H1 (cell line): ENCODE measurements around the gene MXI1. TPM values are rescaled to one million over a fixed set of nuclear protein-coding genes. Genes with fewer than 3 reads are reported as not detected.

Experiments used
- CTCF ChIA-PET: fragments of 300-600 bp; sonication (Branson Sonifier 250); formaldehyde crosslinking; loops from one replicate; lab custom pipeline; 2021; ENCODE audit not compliant: partially characterized antibody; lab: Charles Lee
- POLR2A ChIA-PET: fragments of 300-600 bp; sonication (Branson Sonifier 250); formaldehyde crosslinking; loops from one replicate; lab custom pipeline; 2021; ENCODE audit warnings: inconsistent platforms; ENCODE audit not compliant: partially characterized antibody; lab: Charles Lee
- DNase-seq, 2 experiments: peaks; one replicate each; pipeline versions ENCODE4 v3.0.0 to v3.0.0-alpha.2; 2010 to 2022; ENCODE audit warnings: low spot score in 2 of 2, low read depth in 1 of 2, mixed read lengths in 1 of 2
- FAIRE-seq: peaks from 2 replicates; lab custom pipeline; 2011; peaks lifted over from hg19 to GRCh38; lab: Jason Lieb, UNC
- H2AFZ ChIP-seq: 2 replicates; pipeline ENCODE4 v1.8.1; 2012; ENCODE audit warnings: low read length, inconsistent platforms
- H2AK5ac ChIP-seq: 2 replicates; pipeline ENCODE4 v1.6.1; 2013; ENCODE audit warnings: low read depth, low read length
- H2BK120ac ChIP-seq: replicated peaks from 2 replicates; pipeline ENCODE3; 2013; ENCODE audit warnings: low read depth, low read length, inconsistent platforms
- H2BK12ac ChIP-seq: 2 replicates; pipeline ENCODE4 v1.6.1; 2013; ENCODE audit warnings: low read depth, low read length
- H2BK15ac ChIP-seq: 2 replicates; pipeline ENCODE4 v1.6.1; 2013; ENCODE audit warnings: low read length
- H2BK20ac ChIP-seq: 2 replicates; pipeline ENCODE4 v1.6.1; 2013; ENCODE audit warnings: low read length
- H2BK5ac ChIP-seq: 2 replicates; pipeline ENCODE4 v1.6.1; 2013; ENCODE audit warnings: low read depth, low read length
- H3K14ac ChIP-seq: 2 replicates; pipeline ENCODE4 v1.6.1; 2013; ENCODE audit warnings: inconsistent platforms; ENCODE audit not compliant: insufficient read length
- H3K18ac ChIP-seq: 2 replicates; pipeline ENCODE4 v1.6.1; 2013; ENCODE audit warnings: low read length; ENCODE audit errors: extremely low read depth
- H3K23ac ChIP-seq: 2 replicates; pipeline ENCODE4 v1.6.1; 2013; ENCODE audit warnings: inconsistent platforms; ENCODE audit not compliant: insufficient read length
- H3K23me2 ChIP-seq: 2 replicates; pipeline ENCODE4 v1.6.1; 2013; ENCODE audit warnings: low read depth, low read length
- H3K27ac ChIP-seq: 2 replicates; pipeline ENCODE4 v1.6.1; 2011; ENCODE audit warnings: low read depth, low read length, inconsistent platforms
- H3K27me3 ChIP-seq, 4 experiments: replicated peaks in 1 of 4; 1 replicate in 1 of 4; 2 replicates in 3 of 4; pipeline versions ENCODE4 v1.6.1 to v1.8.1; 2011 to 2013; ENCODE audit warnings: low read length in 3 of 4, mild to moderate bottlenecking in 3 of 4, inconsistent platforms in 2 of 4, mixed read lengths in 2 of 4, moderate library complexity in 1 of 4; ENCODE audit not compliant: control insufficient read depth in 3 of 4, insufficient read depth in 3 of 4; ENCODE audit errors: extremely low read depth in 1 of 4
- H3K36me3 ChIP-seq, 4 experiments: 2 replicates each; pipeline versions ENCODE4 v1.6.1 to v1.8.1; 2011 to 2013; ENCODE audit warnings: mild to moderate bottlenecking in 4 of 4, low read length in 3 of 4, moderate library complexity in 2 of 4, control low read depth in 1 of 4, inconsistent platforms in 1 of 4; ENCODE audit not compliant: insufficient read depth in 4 of 4, control insufficient read depth in 2 of 4
- H3K4ac ChIP-seq: replicated peaks from 2 replicates; pipeline ENCODE3; 2013; ENCODE audit warnings: low read length, low read depth, mixed read lengths, inconsistent platforms; ENCODE audit not compliant: insufficient read length
- H3K4me1 ChIP-seq, 4 experiments: replicated peaks in 1 of 4; 1 replicate in 1 of 4; 2 replicates in 3 of 4; pipeline versions ENCODE4 v1.6.1 to v1.8.1; 2011 to 2013; ENCODE audit warnings: low read length in 3 of 4, inconsistent platforms in 2 of 4, mixed read lengths in 1 of 4; ENCODE audit not compliant: insufficient read depth in 4 of 4, control insufficient read depth in 3 of 4
- H3K4me2 ChIP-seq, 2 experiments: 2 replicates each; pipeline versions ENCODE4 v1.6.1 to v1.8.1; 2011 to 2013; ENCODE audit warnings: low read depth in 2 of 2, low read length in 2 of 2, control low read depth in 1 of 2, inconsistent platforms in 1 of 2, mild to moderate bottlenecking in 1 of 2; ENCODE audit not compliant: insufficient read depth in 1 of 2
- H3K4me3 ChIP-seq, 4 experiments: fragments of 200-600, 300-600 bp in 1 of 4; sonication (generic), shearing (Covaris generic), sonication (Bioruptor Twin) in 1 of 4; 2 replicates each; pipeline versions ENCODE4 v1.5.1 to v1.8.1; 2011 to 2016; ENCODE audit warnings: low read length in 4 of 4, low read depth in 3 of 4, control low read depth in 2 of 4, inconsistent platforms in 2 of 4, mild to moderate bottlenecking in 2 of 4, mixed read lengths in 1 of 4, moderate library complexity in 1 of 4; ENCODE audit not compliant: insufficient read depth in 2 of 4; ENCODE audit errors: extremely low read depth in 1 of 4
- H3K56ac ChIP-seq: replicated peaks from 2 replicates; pipeline ENCODE3; 2013; ENCODE audit warnings: low read depth, mild to moderate bottlenecking, mixed read lengths, low read length, inconsistent platforms; ENCODE audit not compliant: insufficient read length
- H3K79me1 ChIP-seq: 2 replicates; pipeline ENCODE4 v1.6.1; 2013; ENCODE audit warnings: low read depth, low read length, control low read depth
- H3K79me2 ChIP-seq, 2 experiments: 2 replicates each; pipeline versions ENCODE4 v1.6.1 to v1.8.1; 2012 to 2013; ENCODE audit warnings: low read length in 2 of 2, mild to moderate bottlenecking in 2 of 2, inconsistent platforms in 1 of 2; ENCODE audit not compliant: insufficient read depth in 2 of 2, control insufficient read depth in 1 of 2
- H3K9ac ChIP-seq, 4 experiments: replicated peaks in 1 of 4; 1 replicate in 1 of 4; 2 replicates in 3 of 4; pipeline versions ENCODE4 v1.6.1 to v1.8.1; 2011 to 2013; ENCODE audit warnings: low read depth in 3 of 4, low read length in 3 of 4, control low read depth in 2 of 4, mild to moderate bottlenecking in 2 of 4, moderate library complexity in 2 of 4, inconsistent platforms in 1 of 4; ENCODE audit errors: extremely low read depth in 1 of 4
- H3K9me3 ChIP-seq, 2 experiments: 2 replicates each; pipeline versions ENCODE4 v1.6.1 to v1.8.1; 2012 to 2013; ENCODE audit warnings: mild to moderate bottlenecking in 2 of 2, moderate library complexity in 2 of 2, control low read depth in 1 of 2, inconsistent platforms in 1 of 2, low read depth in 1 of 2, low read length in 1 of 2, mixed read lengths in 1 of 2; ENCODE audit not compliant: insufficient read depth in 2 of 2
- H4K20me1 ChIP-seq, 2 experiments: replicated peaks in 1 of 2; 2 replicates each; pipeline versions ENCODE3 to v1.8.1; 2011 to 2013; ENCODE audit warnings: inconsistent platforms in 2 of 2, low read length in 2 of 2, mild to moderate bottlenecking in 1 of 2; ENCODE audit not compliant: insufficient read depth in 2 of 2, control insufficient read depth in 1 of 2
- H4K5ac ChIP-seq: 2 replicates; pipeline ENCODE4 v1.6.1; 2013; ENCODE audit warnings: low read length, low read depth, mixed read lengths, inconsistent platforms; ENCODE audit not compliant: insufficient read length
- H4K8ac ChIP-seq: 2 replicates; pipeline ENCODE4 v1.8.0; 2013; ENCODE audit warnings: mild to moderate bottlenecking, moderate library complexity, low read length, inconsistent platforms; ENCODE audit not compliant: insufficient read depth; ENCODE audit errors: extremely low read depth
- H4K91ac ChIP-seq: replicated peaks from 2 replicates; pipeline ENCODE3; 2013; ENCODE audit warnings: low read length, mixed read lengths, inconsistent platforms; ENCODE audit not compliant: insufficient read length
- CHD2 ChIP-seq: IDR thresholded peaks from 2 replicates; pipeline ENCODE4 v1.6.1; 2012; ENCODE audit warnings: low read length, improper control_type of control experiment
- FOSL1 ChIP-seq: IDR thresholded peaks from 2 replicates; pipeline ENCODE4 v1.6.1; 2011; ENCODE audit warnings: mild to moderate bottlenecking, low read depth, low read length, moderate library complexity; ENCODE audit not compliant: insufficient read depth
- NANOG ChIP-seq: IDR thresholded peaks from 2 replicates; pipeline ENCODE4 v1.6.1; 2011; ENCODE audit warnings: low read length, low read depth, mild to moderate bottlenecking, inconsistent platforms; ENCODE audit not compliant: insufficient read depth, poor library complexity, severe bottlenecking
- NRF1 ChIP-seq: IDR thresholded peaks from 2 replicates; pipeline ENCODE4 v1.6.1; 2011; ENCODE audit warnings: mild to moderate bottlenecking, low read depth, low read length, improper control_type of control experiment
- SAP30 ChIP-seq: fragments of 300-600 bp; sonication (generic); IDR thresholded peaks from 2 replicates; pipeline ENCODE4 v1.7.1; 2012; ENCODE audit warnings: low read length, moderate library complexity, mild to moderate bottlenecking, inconsistent platforms; ENCODE audit not compliant: insufficient read depth, insufficient replicate concordance
- SIN3A ChIP-seq, 2 experiments: IDR thresholded peaks in 1 of 2; conservative IDR thresholded peaks in 1 of 2; 2 replicates each; pipeline ENCODE4 v1.6.1; 2011 to 2012; ENCODE audit warnings: low read length in 2 of 2, improper control_type of control experiment in 1 of 2, low read depth in 1 of 2, mild to moderate bottlenecking in 1 of 2
- SIRT6 ChIP-seq: IDR thresholded peaks from one replicate; pipeline ENCODE4 v1.7.1; 2012; ENCODE audit warnings: low read length, inconsistent platforms
- SIX5 ChIP-seq: IDR thresholded peaks from 2 replicates; pipeline ENCODE4 v1.6.1; 2011; ENCODE audit warnings: mild to moderate bottlenecking, low read depth, low read length
- SP2 ChIP-seq: IDR thresholded peaks from 2 replicates; pipeline ENCODE4 v1.6.1; 2012; ENCODE audit warnings: mild to moderate bottlenecking, low read length, inconsistent platforms
- SP4 ChIP-seq: IDR thresholded peaks from 2 replicates; pipeline ENCODE4 v1.6.1; 2012; ENCODE audit warnings: low read length, inconsistent platforms
- SRF ChIP-seq: IDR thresholded peaks from 2 replicates; pipeline ENCODE4 v1.6.1; 2011; ENCODE audit warnings: mild to moderate bottlenecking, low read depth, low read length, moderate library complexity
- TAF1 ChIP-seq: IDR thresholded peaks from 2 replicates; pipeline ENCODE4 v1.6.1; 2011; ENCODE audit warnings: mild to moderate bottlenecking, low read depth, low read length
- WGBS, 2 experiments: shearing (Covaris generic) in 1 of 2; methylation state at CpG; one replicate each; pipeline versions ENCODE4 v1.1.6 to v1.1.7; 2013 to 2015; ENCODE audit warnings: low lambda C conversion rate in 2 of 2, mixed read lengths in 2 of 2, inconsistent platforms in 1 of 2, low coverage in 1 of 2, missing lambda C conversion rate in 1 of 2; ENCODE audit not compliant: insufficient replicate concordance in 2 of 2, insufficient coverage in 1 of 2, insufficient read length in 1 of 2; ENCODE audit errors: extremely low coverage in 1 of 2, missing lambda C conversion rate in 1 of 2; 5-methylcytosine and 5-hydroxymethylcytosine counted together
- polyA plus RNA-seq, 7 experiments: library from polyadenylated mRNA; depleted of rRNA in 3 of 7; stranded (reverse) in 5 of 7; unstranded in 2 of 7; fragments of >200 nt in 5 of 7; fragments of 200-250 nt in 2 of 7; gene quantifications; 1 replicate in 5 of 7; 2 replicates in 1 of 7; 4 replicates in 1 of 7; pipeline versions ENCODE4 v1.2.1 to v1.2.3, GENCODE V29; 2011 to 2013; ENCODE audit warnings: missing spikeins in 2 of 7, mixed read lengths in 2 of 7
- total RNA-seq: library from RNA; stranded (reverse); fragmentation: NEBNext Ultra II Directional; extraction: Animal tissue kit (Norgen Biotek cat#: 25700); gene quantifications from 2 replicates; pipeline ENCODE4 v1.2.1, GENCODE V29; 2021
- TF ChIP-seq, protein P1 (sequence below): IDR thresholded peaks from 2 replicates; pipeline ENCODE4 v1.6.1; 2012; ENCODE audit warnings: inconsistent platforms

The MXI1 gene
- total and polyA plus RNA-seq, 2 of the 8 experiments (the other 6 are each of a cell fraction or from before 2014, with no cell fraction given) = 5.7 to 8.8 TPM

DNA sequence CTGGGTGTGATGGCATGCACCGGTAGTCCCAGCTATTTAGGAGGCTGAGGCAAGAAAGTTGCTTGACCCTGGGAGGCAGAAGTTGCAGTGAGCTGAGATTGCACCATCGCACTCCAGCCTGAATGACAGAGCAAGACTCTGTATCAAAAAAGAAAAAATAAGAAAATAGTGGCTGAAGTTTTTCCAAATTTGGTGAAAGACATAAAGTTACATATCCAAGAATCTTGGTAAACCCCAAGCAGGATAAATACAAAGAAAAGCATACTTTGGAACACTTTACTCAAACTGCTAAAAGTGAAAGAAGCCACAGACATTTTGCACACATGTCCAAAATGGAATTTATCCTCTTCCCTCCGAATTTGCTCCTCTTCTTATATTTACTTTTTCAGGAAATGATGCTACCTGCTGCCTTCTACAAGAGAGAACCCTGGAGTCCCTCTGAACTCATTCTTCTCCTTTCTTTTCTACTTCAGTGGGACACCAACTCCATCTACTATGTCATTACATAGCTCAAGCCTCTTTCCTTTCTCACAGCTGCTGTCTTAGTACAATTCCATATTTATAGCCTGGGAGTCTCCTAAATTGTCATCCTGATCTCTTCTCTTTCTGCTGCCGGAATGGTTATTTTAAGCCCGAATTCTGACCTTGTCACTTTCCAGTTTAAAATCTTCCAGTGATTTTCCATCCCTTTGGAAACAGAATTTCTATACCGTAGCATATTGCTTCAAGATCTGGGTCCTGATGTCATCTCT is 114.6 kb downstream of the MXI1 start:
- Histone ChIP-seq H3K9me3 (peaks cover 3 to 4% of the 10 kb centered on the region in 2 experiments; a peak in 1 of 4 replicates), H4K20me1 (no peaks in the 10 kb centered on the region), H4K5ac (no peak overlapping the region), H2AK5ac (no peak overlapping the region), H2BK12ac (no peak overlapping the region), H3K36me3 (no peaks in the 10 kb centered on the region), H3K4me2 (no peak overlapping the region), H3K23me2 (no peaks in the 10 kb centered on the region), H3K23ac (no peak overlapping the region), H3K14ac (no peak overlapping the region), H3K4ac (no peak overlapping the region), H3K27me3 (no peaks in the 10 kb centered on the region), H3K79me2 (no peaks in the 10 kb centered on the region), H3K4me3 (no peak overlapping the region), H4K8ac (no peak overlapping the region), H3K9ac (no peak overlapping the region), H2BK120ac (no peak overlapping the region), H3K18ac (no peak overlapping the region), H3K27ac (no peak overlapping the region), H3K79me1 (no peaks in the 10 kb centered on the region), H2AFZ (no peak overlapping the region), H3K4me1 (peaks cover 0 to 3% (median 0%) of the 10 kb centered on the region in 4 experiments; a peak in 2 of 7 replicates), H4K91ac (no peak overlapping the region), H2BK20ac (no peak overlapping the region), H3K56ac (no peak overlapping the region), H2BK5ac (no peak overlapping the region), H2BK15ac (no peak overlapping the region)
- DNase-seq (no peak), FAIRE-seq (no peak)
- WGBS, 2 experiments = 81% methylated on average over 6 of the region's 6 CpGs; no CpG with 5 or more reads in 1 of the 2 experiments
- ChIA-PET CTCF (interaction anchor here (0.8 to 3.6 kb wide), 6 partner anchors 10 to 32 kb away, joined by 3 to 14 read pairs (median 4); no protein-coding TSS in a partner anchor), POLR2A (no interaction called here)
- TF ChIP-seq NRF1 (no peak), TAF1 (no peak), NANOG (no peak), SP2 (no peak), SP4 (no peak), SRF (no peak), SIX5 (no peak), FOSL1 (no peak), CHD2 (no peak), SAP30 (no peak), SIRT6 (no peak), SIN3A (conservative IDR thresholded peaks at IDR 0.05 in 1 of 2, IDR thresholded peaks at IDR 0.05 in 1 of 2; ENCODE audit: low read depth in 1 of 2, low read length in 2 of 2) (no peak)
- TF ChIP-seq, protein P1, sequence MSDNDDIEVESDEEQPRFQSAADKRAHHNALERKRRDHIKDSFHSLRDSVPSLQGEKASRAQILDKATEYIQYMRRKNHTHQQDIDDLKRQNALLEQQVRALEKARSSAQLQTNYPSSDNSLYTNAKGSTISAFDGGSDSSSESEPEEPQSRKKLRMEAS = no peak
